WTC11 (cell line): Measurements from ENCODE around the gene MEGF9.

ENCODE experiments used
- ATF6 ChIP-seq: sonication (generic); formaldehyde crosslinking; IDR thresholded peaks from 2 replicates; pipeline ENCODE4 v1.8.1; 2023; ENCODE audit warnings: mild to moderate bottlenecking, missing genetic modification reagents
- CREB1 ChIP-seq: sonication (generic); formaldehyde crosslinking; IDR thresholded peaks from 2 replicates; pipeline ENCODE4 v1.8.0; 2023; ENCODE audit warnings: mild to moderate bottlenecking, missing genetic modification reagents
- CREM ChIP-seq: sonication (generic); formaldehyde crosslinking; IDR thresholded peaks from 2 replicates; pipeline ENCODE4 v1.8.1; 2022; ENCODE audit warnings: mild to moderate bottlenecking, missing genetic modification reagents, moderate library complexity
- CTCF ChIP-seq: fragments of 200-600 bp; IDR thresholded peaks from 2 replicates; pipeline ENCODE4 v1.8.0; 2022; ENCODE audit warnings: antibody characterized with exemption
- ETV6 ChIP-seq: sonication (generic); formaldehyde crosslinking; IDR thresholded peaks from 2 replicates; pipeline ENCODE4 v1.8.1; 2022; ENCODE audit warnings: mild to moderate bottlenecking, missing genetic modification reagents
- FOXK1 ChIP-seq: sonication (generic); formaldehyde crosslinking; IDR thresholded peaks from 2 replicates; pipeline ENCODE4 v1.8.0; 2022; ENCODE audit warnings: mild to moderate bottlenecking, moderate library complexity, missing genetic modification reagents
- GABPB1 ChIP-seq: sonication (generic); formaldehyde crosslinking; IDR thresholded peaks from 2 replicates; pipeline ENCODE4 v1.8.1; 2023; ENCODE audit warnings: mild to moderate bottlenecking, missing genetic modification reagents
- MAX ChIP-seq: sonication (generic); formaldehyde crosslinking; IDR thresholded peaks from 2 replicates; pipeline ENCODE4 v1.8.0; 2022; ENCODE audit warnings: mild to moderate bottlenecking, missing genetic modification reagents
- NFYB ChIP-seq: sonication (generic); formaldehyde crosslinking; conservative IDR thresholded peaks from 2 replicates; pipeline ENCODE4 v1.8.0; 2022; ENCODE audit warnings: low read depth, missing genetic modification reagents
- NR3C1 ChIP-seq: sonication (generic); formaldehyde crosslinking; conservative IDR thresholded peaks from 2 replicates; pipeline ENCODE4 v1.8.1; 2023; ENCODE audit warnings: low read depth, mild to moderate bottlenecking, missing genetic modification reagents
- SP1 ChIP-seq: sonication (generic); formaldehyde crosslinking; conservative IDR thresholded peaks from 2 replicates; pipeline ENCODE4 v1.8.1; 2022; ENCODE audit warnings: missing genetic modification reagents
- USF2 ChIP-seq: sonication (generic); formaldehyde crosslinking; IDR thresholded peaks from 2 replicates; pipeline ENCODE4 v1.8.1; 2023; ENCODE audit warnings: mild to moderate bottlenecking, missing genetic modification reagents, moderate library complexity
- ZNF232 ChIP-seq: sonication (generic); formaldehyde crosslinking; IDR thresholded peaks from 2 replicates; pipeline ENCODE4 v1.8.0; 2022; ENCODE audit warnings: mild to moderate bottlenecking, missing genetic modification reagents

- TF ChIP-seq CTCF (no peak), SP1 (CRISPR knock-in tag) (no peak), ZNF232 (CRISPR knock-in tag) (no peak), GABPB1 (CRISPR knock-in tag) (no peak), FOXK1 (no peak), MAX (no peak), NFYB (no peak), CREB1 (CRISPR knock-in tag) (no peak), ATF6 (no peak), USF2 (no peak), NR3C1 (CRISPR knock-in tag) (no peak), ETV6 (CRISPR knock-in tag) (no peak), CREM (CRISPR knock-in tag) (no peak)
These were observed 2.9 kb upstream of the MEGF9 start for GRCh38 chr9:120717176-120717575.
